ENCODE data around the gene CRADD. TPM values are rescaled to one million over a fixed set of nuclear protein-coding genes. Genes with fewer than 3 reads are reported as not detected.
"Not testable (repeated sequence)": the region's sequence is repeated elsewhere in the genome, so short reads cannot be mapped to it uniquely, and the experiment has no call there.

CRADD gene
- total and polyA plus RNA-seq, 4 donors, result 6.3 to 28.9 (median 16.6) TPM

- Histone ChIP-seq H3K27ac (ENCODE audit: low read depth in 1 of 2, low read length in 1 of 2) (peak overlapping the region in 1 of 2 donors; percentile 77), H3K27me3 (ENCODE audit: control insufficient read depth in 3 of 3, insufficient read depth in 3 of 3, low read length in 2 of 3) (no peaks in the 10 kb centered on the region), H3K36me3 (ENCODE audit: control insufficient read depth in 4 of 4, insufficient read depth in 4 of 4, low read length in 4 of 4) (no peaks in the 10 kb centered on the region), H3K4me3 (no peak overlapping the region), H3K9ac (ENCODE audit: insufficient read depth in 1 of 2, low read length in 2 of 2) (peak overlapping the region in 1 of 2 donors; percentile 42), H3K9me3 (ENCODE audit: control insufficient read depth in 4 of 4, insufficient read depth in 3 of 4, low read length in 3 of 4) (no peaks in the 10 kb centered on the region), H3K4me1 (ENCODE audit: control insufficient read depth in 5 of 5, insufficient read depth in 5 of 5, low read length in 5 of 5) (peaks cover 0 to 38% (median 22%) of the 10 kb centered on the region in 5 donors)
- 50 to 53% methylated on average over 5 of the region's 5 CpGs for WGBS, 2 donors
- TF ChIP-seq CTCF (IDR thresholded peaks at IDR 0.05; ENCODE audit: control extremely low read depth, extremely low read depth), result no peak
- peak; percentile 34 to 84 (median 81) for DNase-seq
- peak; percentile 37 for ATAC-seq (ENCODE audit: insufficient read depth, low FRiP score)
These were observed 101.1 kb downstream of the CRADD start for GRCh38 chr12:93778306-93778705.

- ATAC-seq (ENCODE audit: insufficient read depth, low FRiP score) (no peak), DNase-seq (no peak)
- H3K4me3 ChIP-seq, result no peak overlapping the region
- H3K9ac ChIP-seq (ENCODE audit: insufficient read depth in 1 of 2, low read length in 2 of 2), result peak overlapping the region in 1 of 2 donors; percentile 43
- peaks cover 3 to 39% (median 23%) of the 10 kb centered on the region in 5 donors for H3K4me1 ChIP-seq (ENCODE audit: control insufficient read depth in 5 of 5, insufficient read depth in 5 of 5, low read length in 5 of 5)
- H3K36me3 ChIP-seq (ENCODE audit: control insufficient read depth in 4 of 4, insufficient read depth in 4 of 4, low read length in 4 of 4), result no peaks in the 10 kb centered on the region
- H3K9me3 ChIP-seq (ENCODE audit: control insufficient read depth in 4 of 4, insufficient read depth in 3 of 4, low read length in 3 of 4), result no peaks in the 10 kb centered on the region
- 88 to 91% methylated on average over 3 of the region's 3 CpGs for WGBS, 2 donors
- H3K27me3 ChIP-seq (ENCODE audit: control insufficient read depth in 3 of 3, insufficient read depth in 3 of 3, low read length in 2 of 3), result no peaks in the 10 kb centered on the region
- TF ChIP-seq CTCF (IDR thresholded peaks at IDR 0.05; ENCODE audit: control extremely low read depth, extremely low read depth), result no peak
- H3K27ac ChIP-seq (ENCODE audit: low read depth in 1 of 2, low read length in 1 of 2), result peak overlapping the region in 1 of 2 donors; percentile 77
These were observed 101.6 kb downstream of the CRADD start for GRCh38 chr12:93778766-93779165.

GRCh38 chr12:93780101-93780641 is 103.0 kb downstream of the CRADD start:
- peak in 2 of 3 donors; percentile 37 to 43 for DNase-seq
- TF ChIP-seq CTCF (IDR thresholded peaks at IDR 0.05; ENCODE audit: control extremely low read depth, extremely low read depth), result no peak
- Histone ChIP-seq H3K27me3 (ENCODE audit: control insufficient read depth in 3 of 3, insufficient read depth in 3 of 3, low read length in 2 of 3) (no peaks in the 10 kb centered on the region), H3K9ac (ENCODE audit: insufficient read depth in 1 of 2, low read length in 2 of 2) (peak overlapping the region in 1 of 2 donors; percentile 53), H3K4me3 (no peak overlapping the region), H3K27ac (ENCODE audit: low read depth in 1 of 2, low read length in 1 of 2) (peak overlapping the region in 1 of 2 donors; percentile 45), H3K4me1 (ENCODE audit: control insufficient read depth in 5 of 5, insufficient read depth in 5 of 5, low read length in 5 of 5) (peaks cover 8 to 53% (median 32%) of the 10 kb centered on the region in 5 donors), H3K36me3 (ENCODE audit: control insufficient read depth in 4 of 4, insufficient read depth in 4 of 4, low read length in 4 of 4) (no peaks in the 10 kb centered on the region), H3K9me3 (ENCODE audit: control insufficient read depth in 4 of 4, insufficient read depth in 3 of 4, low read length in 3 of 4) (no peaks in the 10 kb centered on the region)
- WGBS, 2 donors, result 64 to 81% methylated on average over 8 of the region's 8 CpGs
- ATAC-seq (ENCODE audit: insufficient read depth, low FRiP score), result no peak

- H3K9ac ChIP-seq (ENCODE audit: insufficient read depth in 1 of 2, low read length in 2 of 2); ATAC-seq (ENCODE audit: insufficient read depth, low FRiP score); H3K9me3 ChIP-seq (ENCODE audit: control insufficient read depth in 4 of 4, insufficient read depth in 3 of 4, low read length in 3 of 4); H3K27ac ChIP-seq (ENCODE audit: low read depth in 1 of 2, low read length in 1 of 2); H3K27me3 ChIP-seq (ENCODE audit: control insufficient read depth in 3 of 3, insufficient read depth in 3 of 3, low read length in 2 of 3); H3K36me3 ChIP-seq (ENCODE audit: control insufficient read depth in 4 of 4, insufficient read depth in 4 of 4, low read length in 4 of 4); H3K4me3 ChIP-seq; DNase-seq: not testable (repeated sequence)
- WGBS, 2 donors, result 87 to 91% methylated on average over 4 of the region's 4 CpGs
- H3K4me1 ChIP-seq (ENCODE audit: control insufficient read depth in 5 of 5, insufficient read depth in 5 of 5, low read length in 5 of 5), result peaks cover 8 to 57% (median 37%) of the 10 kb centered on the region in 5 donors
These were observed 103.7 kb downstream of the CRADD start for GRCh38 chr12:93780886-93781285.

- peaks cover 8 to 50% (median 34%) of the 10 kb centered on the region in 5 donors for H3K4me1 ChIP-seq (ENCODE audit: control insufficient read depth in 5 of 5, insufficient read depth in 5 of 5, low read length in 5 of 5)
These were observed 104.8 kb downstream of the CRADD start for GRCh38 chr12:93781961-93782360.

More at GRCh38 chr12:93781961-93782360, 104.8 kb downstream of the CRADD start:
- not testable (repeated sequence) for H3K27ac ChIP-seq (ENCODE audit: low read depth in 1 of 2, low read length in 1 of 2); ATAC-seq (ENCODE audit: insufficient read depth, low FRiP score); H3K27me3 ChIP-seq (ENCODE audit: control insufficient read depth in 3 of 3, insufficient read depth in 3 of 3, low read length in 2 of 3); DNase-seq; H3K36me3 ChIP-seq (ENCODE audit: control insufficient read depth in 4 of 4, insufficient read depth in 4 of 4, low read length in 4 of 4); H3K9ac ChIP-seq (ENCODE audit: insufficient read depth in 1 of 2, low read length in 2 of 2); H3K4me3 ChIP-seq; H3K9me3 ChIP-seq (ENCODE audit: control insufficient read depth in 4 of 4, insufficient read depth in 3 of 4, low read length in 3 of 4)
- 93 to 100% methylated on average over 2 to 3 of the region's 4 CpGs for WGBS, 2 donors

Data from lung (tissue), 12 donors.